ENCODE data around the gene DOK6. TPM values are rescaled to one million over a fixed set of nuclear protein-coding genes. Genes with fewer than 3 reads are reported as not detected.
A peak's percentile ranks its signal among the peaks of the same experiment; 100 is the strongest.

The DOK6 gene
- total and polyA plus RNA-seq, 2 of the 13 experiments (the other 11 are each of a cell fraction or from before 2014, with no cell fraction given): 17.0 to 17.2 TPM

DNA sequence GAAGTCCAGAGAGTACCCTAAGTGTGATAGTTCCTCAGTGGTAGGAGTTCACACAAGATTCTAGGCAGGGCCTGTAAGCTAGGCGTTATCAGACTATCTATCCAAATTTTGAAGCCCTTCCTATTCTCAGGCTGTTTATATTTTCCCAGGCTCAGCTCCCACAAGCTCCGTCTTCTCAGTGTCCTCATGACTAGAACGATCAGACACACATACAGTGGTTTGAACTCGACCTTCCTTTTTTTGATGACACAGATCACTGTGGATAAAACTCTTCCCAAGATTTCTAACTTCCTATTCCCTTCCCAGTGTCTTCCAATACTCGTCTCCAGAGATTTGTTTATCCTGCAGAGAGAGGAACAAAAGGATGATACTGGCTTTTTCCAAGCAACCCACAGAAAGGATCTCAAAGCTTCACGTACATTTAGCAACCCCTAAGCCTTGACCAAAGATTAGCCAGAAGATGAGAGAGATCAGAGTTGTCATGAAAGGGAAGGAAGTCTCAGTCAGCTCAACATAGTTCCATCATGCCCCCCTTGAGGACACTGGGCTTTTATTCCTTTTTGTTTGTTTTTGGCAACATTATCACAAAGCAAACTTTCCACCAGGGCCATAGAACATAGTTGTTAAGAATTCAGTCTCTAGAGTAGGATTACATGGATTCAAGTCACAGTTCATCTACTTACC, 42.3 kb upstream of the DOK6 start (continued):
- no peak for TF ChIP-seq ZBED4 (CRISPR knock-in tag; IDR thresholded peaks at IDR 0.05; ENCODE audit: borderline replicate concordance)
- TF ChIP-seq FOSL2 (CRISPR knock-in tag; IDR thresholded peaks at IDR 0.05): peak; percentile 80
- TF ChIP-seq ZNF484 (CRISPR knock-in tag; IDR thresholded peaks at IDR 0.05; ENCODE audit: borderline replicate concordance, low read depth): no peak
- no peak for TF ChIP-seq RBM39 (IDR thresholded peaks at IDR 0.05; ENCODE audit: low read depth, low read length, poor library complexity, severe bottlenecking)
- TF ChIP-seq MXI1 (IDR thresholded peaks at IDR 0.05; ENCODE audit: borderline replicate concordance, low read depth, low read length): no peak
- TF ChIP-seq ZNF3 (CRISPR knock-in tag; IDR thresholded peaks at IDR 0.05): peak; percentile 24; the same call in 1 of the 2 replicates
- no peak for TF ChIP-seq SKI (IDR thresholded peaks at IDR 0.05; ENCODE audit: partially characterized antibody)
- no peak for TF ChIP-seq CEBPZ (IDR thresholded peaks at IDR 0.05; ENCODE audit: low read length)
- TF ChIP-seq ARNT2 (CRISPR knock-in tag; IDR thresholded peaks at IDR 0.05; ENCODE audit: low read depth): 0 out of 2 replicates have a peak, but pooled peaks have one; percentile 34
- TF ChIP-seq HDAC1 (CRISPR knock-in tag; IDR thresholded peaks at IDR 0.05): peak; percentile 72
- TF ChIP-seq ZNF569 (CRISPR knock-in tag; IDR thresholded peaks at IDR 0.05; ENCODE audit: borderline replicate concordance): no peak
- TF ChIP-seq, protein P1, sequence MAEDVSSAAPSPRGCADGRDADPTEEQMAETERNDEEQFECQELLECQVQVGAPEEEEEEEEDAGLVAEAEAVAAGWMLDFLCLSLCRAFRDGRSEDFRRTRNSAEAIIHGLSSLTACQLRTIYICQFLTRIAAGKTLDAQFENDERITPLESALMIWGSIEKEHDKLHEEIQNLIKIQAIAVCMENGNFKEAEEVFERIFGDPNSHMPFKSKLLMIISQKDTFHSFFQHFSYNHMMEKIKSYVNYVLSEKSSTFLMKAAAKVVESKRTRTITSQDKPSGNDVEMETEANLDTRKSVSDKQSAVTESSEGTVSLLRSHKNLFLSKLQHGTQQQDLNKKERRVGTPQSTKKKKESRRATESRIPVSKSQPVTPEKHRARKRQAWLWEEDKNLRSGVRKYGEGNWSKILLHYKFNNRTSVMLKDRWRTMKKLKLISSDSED (CRISPR knock-in tag; IDR thresholded peaks at IDR 0.05): no peak
- no peak for TF ChIP-seq ZNF232 (CRISPR knock-in tag; IDR thresholded peaks at IDR 0.05; ENCODE audit: borderline replicate concordance)
- TF ChIP-seq NR2F1 (CRISPR knock-in tag; IDR thresholded peaks at IDR 0.05): 0 out of 4 replicates have a peak, but pooled peaks of 1 of the 2 experiments have one; percentile 16
- TF ChIP-seq ATF7 (IDR thresholded peaks at IDR 0.05): no peak
- no peak for TF ChIP-seq ATF7 (CRISPR knock-in tag; IDR thresholded peaks at IDR 0.05)
- TF ChIP-seq, protein P2, sequence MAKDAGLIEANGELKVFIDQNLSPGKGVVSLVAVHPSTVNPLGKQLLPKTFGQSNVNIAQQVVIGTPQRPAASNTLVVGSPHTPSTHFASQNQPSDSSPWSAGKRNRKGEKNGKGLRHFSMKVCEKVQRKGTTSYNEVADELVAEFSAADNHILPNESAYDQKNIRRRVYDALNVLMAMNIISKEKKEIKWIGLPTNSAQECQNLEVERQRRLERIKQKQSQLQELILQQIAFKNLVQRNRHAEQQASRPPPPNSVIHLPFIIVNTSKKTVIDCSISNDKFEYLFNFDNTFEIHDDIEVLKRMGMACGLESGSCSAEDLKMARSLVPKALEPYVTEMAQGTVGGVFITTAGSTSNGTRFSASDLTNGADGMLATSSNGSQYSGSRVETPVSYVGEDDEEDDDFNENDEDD (CRISPR knock-in tag; IDR thresholded peaks at IDR 0.05; ENCODE audit: borderline replicate concordance): no peak
- TF ChIP-seq MTA1 (CRISPR knock-in tag; IDR thresholded peaks at IDR 0.05; ENCODE audit: borderline replicate concordance): peak; percentile 40; the same call in 1 of the 2 replicates
- peak; percentile 77; the same call in 1 of the 2 replicates for TF ChIP-seq MIXL1 (CRISPR knock-in tag; IDR thresholded peaks at IDR 0.05)
